Measurements from ENCODE around the gene ROGDI. TPM values are rescaled to one million over a fixed set of nuclear protein-coding genes. Genes with fewer than 3 reads are reported as not detected.

The ROGDI gene
- total RNA-seq, 4 donors from 2014 or later, result 43.2 to 97.2 (median 77.6) TPM

DNA sequence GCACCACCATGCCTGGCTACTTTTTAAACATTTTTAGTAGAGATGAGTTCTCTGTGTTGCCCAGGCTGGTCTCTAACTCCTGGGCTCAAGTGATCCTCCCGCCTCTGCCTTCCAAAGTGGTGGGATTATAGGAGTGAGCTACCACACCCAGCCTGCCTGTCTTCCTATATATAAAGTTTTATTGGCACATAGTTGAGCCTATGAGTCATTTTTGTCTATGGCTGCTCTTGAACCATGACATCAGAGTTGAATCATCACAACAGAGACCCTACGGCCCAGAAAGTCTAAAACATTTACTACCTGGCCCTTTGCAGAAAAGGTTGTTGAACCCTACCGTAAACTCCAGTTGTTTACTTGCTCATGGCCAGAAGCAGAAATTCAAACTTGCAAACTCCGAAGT lies 22.2 kb downstream of the ROGDI start:
- no peak overlapping the region for H3K27ac ChIP-seq (replicated peaks in 1 of 4)

DNA sequence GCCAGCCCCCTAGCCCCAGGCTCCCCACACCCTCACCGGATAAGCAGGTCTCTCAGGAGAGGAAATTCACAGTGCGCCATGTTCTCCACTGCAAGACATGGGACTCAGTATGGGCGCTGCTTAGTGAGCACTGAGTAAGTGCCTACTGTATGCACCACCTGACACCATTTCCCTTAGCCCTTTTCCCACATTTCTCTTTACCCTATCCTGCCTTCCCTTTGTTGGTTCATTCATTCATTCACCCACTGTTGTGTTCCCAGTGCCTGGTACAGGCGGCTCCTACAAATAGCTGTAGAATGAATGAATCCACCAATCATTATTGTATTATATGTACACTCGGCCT lies 24.4 kb downstream of the ROGDI start:
- Histone ChIP-seq H3K9me3 (no peaks in the 10 kb centered on the region), H3K4me1 (no peaks in the 10 kb centered on the region), H3K27me3 (peaks cover 0 to 4% (median 0%) of the 10 kb centered on the region in 4 donors), H3K36me3 (no peaks in the 10 kb centered on the region), H3K27ac (replicated peaks in 1 of 4) (no peak overlapping the region), H3K4me3 (no peak overlapping the region)
- TF ChIP-seq EP300 (IDR thresholded peaks at IDR 0.05) (no peak), POLR2A (IDR thresholded peaks at IDR 0.05; ENCODE audit: low read depth) (no peak), POLR2AphosphoS5 (IDR thresholded peaks at IDR 0.05) (no peak)
- TF ChIP-seq, protein P1, sequence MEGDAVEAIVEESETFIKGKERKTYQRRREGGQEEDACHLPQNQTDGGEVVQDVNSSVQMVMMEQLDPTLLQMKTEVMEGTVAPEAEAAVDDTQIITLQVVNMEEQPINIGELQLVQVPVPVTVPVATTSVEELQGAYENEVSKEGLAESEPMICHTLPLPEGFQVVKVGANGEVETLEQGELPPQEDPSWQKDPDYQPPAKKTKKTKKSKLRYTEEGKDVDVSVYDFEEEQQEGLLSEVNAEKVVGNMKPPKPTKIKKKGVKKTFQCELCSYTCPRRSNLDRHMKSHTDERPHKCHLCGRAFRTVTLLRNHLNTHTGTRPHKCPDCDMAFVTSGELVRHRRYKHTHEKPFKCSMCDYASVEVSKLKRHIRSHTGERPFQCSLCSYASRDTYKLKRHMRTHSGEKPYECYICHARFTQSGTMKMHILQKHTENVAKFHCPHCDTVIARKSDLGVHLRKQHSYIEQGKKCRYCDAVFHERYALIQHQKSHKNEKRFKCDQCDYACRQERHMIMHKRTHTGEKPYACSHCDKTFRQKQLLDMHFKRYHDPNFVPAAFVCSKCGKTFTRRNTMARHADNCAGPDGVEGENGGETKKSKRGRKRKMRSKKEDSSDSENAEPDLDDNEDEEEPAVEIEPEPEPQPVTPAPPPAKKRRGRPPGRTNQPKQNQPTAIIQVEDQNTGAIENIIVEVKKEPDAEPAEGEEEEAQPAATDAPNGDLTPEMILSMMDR (IDR thresholded peaks at IDR 0.05), result no peak
- WGBS, result 89% methylated on average over 5 of the region's 5 CpGs
- intact Hi-C loops (cut with DNase I), result no loop called here
- no peak for DNase-seq (ENCODE audit: extremely low spot score)

More for the DNA sequence above, 22.2 kb downstream of the ROGDI start:
- no peaks in the 10 kb centered on the region for H3K36me3 ChIP-seq
- no peak overlapping the region for H3K4me3 ChIP-seq
- intact Hi-C loops (cut with DNase I), result no loop called here
- no peaks in the 10 kb centered on the region for H3K9me3 ChIP-seq
- H3K4me1 ChIP-seq, result no peaks in the 10 kb centered on the region
- WGBS, result 83% methylated on average over 4 of the region's 4 CpGs
- TF ChIP-seq EP300 (IDR thresholded peaks at IDR 0.05) (no peak), POLR2AphosphoS5 (IDR thresholded peaks at IDR 0.05) (no peak)
- TF ChIP-seq, protein P1 (IDR thresholded peaks at IDR 0.05), result no peak
- H3K27me3 ChIP-seq, result peaks cover 0 to 4% (median 0%) of the 10 kb centered on the region in 4 donors
- no peak for DNase-seq (ENCODE audit: extremely low spot score)

DNA sequence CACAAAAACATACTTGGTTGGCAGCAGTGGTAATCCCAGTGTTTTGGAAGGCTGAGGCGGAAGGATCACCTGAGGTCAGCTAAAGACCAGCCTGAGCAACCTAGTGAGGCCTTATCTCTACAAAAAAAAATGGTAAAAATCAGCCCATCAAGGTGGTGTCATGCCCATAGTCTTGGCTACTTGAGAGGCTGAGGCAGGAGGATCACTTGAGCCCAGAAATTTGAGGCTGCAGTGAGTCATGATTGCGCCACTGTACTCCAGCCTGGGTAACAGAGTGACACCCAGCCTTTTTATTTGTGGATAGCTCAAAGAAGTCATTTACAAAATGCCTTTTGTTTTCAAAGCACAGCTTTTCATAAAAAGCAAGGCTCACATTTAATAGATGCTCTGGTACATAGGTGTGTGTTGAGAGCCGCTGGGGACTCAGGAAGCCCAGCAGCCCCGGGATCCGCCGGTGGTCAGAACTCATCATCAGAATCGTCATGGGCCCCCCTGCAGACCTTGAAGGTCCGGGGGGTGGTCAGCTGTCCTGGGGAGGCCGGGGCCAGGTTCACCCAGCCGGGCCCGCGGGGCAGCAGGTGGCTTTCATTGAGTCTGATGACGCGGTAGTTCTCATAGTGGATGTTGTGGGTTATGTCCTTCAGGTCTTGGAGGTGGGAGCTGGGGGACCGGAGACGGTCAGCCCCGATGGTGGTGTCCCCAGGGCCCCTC lies 24.9 kb downstream of the ROGDI start:
- no peak for DNase-seq (ENCODE audit: extremely low spot score)
- Histone ChIP-seq H3K9me3 (no peaks in the 10 kb centered on the region), H3K27me3 (peaks cover 0 to 4% (median 0%) of the 10 kb centered on the region in 4 donors), H3K4me1 (no peaks in the 10 kb centered on the region), H3K36me3 (no peaks in the 10 kb centered on the region), H3K4me3 (no peak overlapping the region), H3K27ac (replicated peaks in 1 of 4) (no peak overlapping the region)
- 75% methylated on average over 4 of the region's 17 CpGs for WGBS
- intact Hi-C loops (cut with DNase I), result no loop called here
- TF ChIP-seq EP300 (IDR thresholded peaks at IDR 0.05), result no peak
- TF ChIP-seq POLR2AphosphoS5 (IDR thresholded peaks at IDR 0.05), result no peak
- TF ChIP-seq, protein P1 (IDR thresholded peaks at IDR 0.05), result no peak
- no peak for TF ChIP-seq POLR2A (IDR thresholded peaks at IDR 0.05; ENCODE audit: low read depth)

DNA sequence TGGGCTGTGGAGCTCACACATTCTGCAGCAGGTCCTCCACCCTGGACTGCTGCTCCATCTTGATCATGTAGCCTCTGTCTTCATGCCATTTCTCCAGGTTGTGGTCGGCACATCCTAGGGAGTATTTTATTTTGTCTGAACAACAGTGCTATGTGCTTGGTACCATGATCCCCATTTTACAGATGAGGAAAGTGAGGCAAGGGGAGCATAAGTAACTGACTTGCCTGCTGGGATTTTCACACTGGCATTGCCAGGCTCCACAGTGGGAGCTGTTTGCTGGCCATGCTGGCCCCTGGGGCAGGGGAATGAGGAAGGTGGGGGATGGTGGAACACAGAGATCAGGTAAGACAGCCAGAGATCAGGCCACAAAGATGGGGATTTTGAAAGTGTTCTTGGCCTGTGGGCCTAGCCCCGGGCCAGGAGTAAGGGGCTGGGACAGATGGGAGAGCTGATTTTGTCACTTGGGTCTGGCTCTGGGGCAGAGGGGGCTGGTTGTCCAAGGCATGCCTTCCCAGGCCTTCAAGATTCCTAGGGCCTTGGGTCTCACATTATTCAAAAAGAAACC lies 26.2 kb downstream of the ROGDI start:
- intact Hi-C loops (cut with DNase I), result no loop called here
- H3K27me3 ChIP-seq, result peaks cover 0 to 4% (median 0%) of the 10 kb centered on the region in 4 donors
- no peaks in the 10 kb centered on the region for H3K9me3 ChIP-seq
- TF ChIP-seq EP300 (IDR thresholded peaks at IDR 0.05), result no peak
- TF ChIP-seq POLR2A (IDR thresholded peaks at IDR 0.05; ENCODE audit: low read depth), result no peak
- TF ChIP-seq, protein P1 (IDR thresholded peaks at IDR 0.05), result no peak
- no peak for TF ChIP-seq POLR2AphosphoS5 (IDR thresholded peaks at IDR 0.05)
- no peak overlapping the region for H3K27ac ChIP-seq (replicated peaks in 1 of 4)
- no peaks in the 10 kb centered on the region for H3K36me3 ChIP-seq
- WGBS, result 90% methylated on average over 2 of the region's 2 CpGs
- H3K4me1 ChIP-seq, result no peaks in the 10 kb centered on the region
- no peak overlapping the region for H3K4me3 ChIP-seq
- DNase-seq (ENCODE audit: extremely low spot score), result no peak
